ENCODE measurements around the gene NEURL1. TPM values are rescaled to one million over a fixed set of nuclear protein-coding genes. Genes with fewer than 3 reads are reported as not detected.

The NEURL1 gene
- total RNA-seq, 1 experiment from 2014 or later = 0.10 TPM

DNA sequence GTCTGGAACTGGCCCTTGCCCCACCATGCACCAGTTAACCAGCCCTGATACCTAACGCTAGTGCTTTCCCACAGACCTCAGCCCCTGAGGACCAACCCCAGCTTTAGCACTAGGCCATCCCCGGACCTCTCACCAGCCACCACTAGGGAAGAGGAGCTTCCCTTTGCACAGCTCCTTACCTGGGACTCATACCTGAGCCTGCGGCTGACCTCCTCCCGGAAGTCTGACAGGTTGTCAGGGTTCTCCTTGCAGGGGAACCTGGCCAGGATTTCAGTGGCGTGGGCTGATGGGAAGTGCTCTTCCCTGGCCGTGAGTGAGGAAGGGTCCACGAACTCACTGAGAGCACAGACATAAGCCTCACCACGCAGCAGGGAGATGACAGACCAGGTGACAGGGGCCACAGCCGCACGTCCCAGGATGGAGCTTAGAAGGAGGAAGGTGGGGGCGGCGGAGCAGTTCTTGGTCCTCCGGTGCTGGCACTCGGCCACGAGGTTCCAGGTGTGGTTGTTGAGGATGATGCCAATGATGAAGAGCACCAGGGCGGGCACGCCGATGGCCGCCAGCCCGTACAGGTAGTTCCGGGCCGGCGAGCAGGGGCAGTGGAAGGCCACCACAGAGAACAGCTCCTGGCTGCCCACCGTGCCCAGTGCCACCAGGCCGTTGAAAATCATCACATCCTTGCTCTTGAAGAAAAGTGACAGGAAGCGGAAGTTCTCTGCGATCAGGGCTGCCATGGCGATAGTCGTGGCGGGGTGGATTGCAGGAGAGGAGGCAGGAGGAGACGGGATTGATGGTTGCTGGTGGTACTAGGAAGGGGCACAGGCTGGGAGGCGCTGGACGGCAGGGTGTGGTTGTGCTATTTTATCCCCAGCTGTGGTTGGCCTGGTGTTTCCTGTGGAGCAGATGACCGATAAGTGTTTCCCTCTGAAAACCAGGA is 44.0 kb upstream of the NEURL1 start:
- Histone ChIP-seq H3K4me3 (ENCODE audit: low read depth in 2 of 2, low read length in 2 of 2) (no peak overlapping the region), H3K27me3 (ENCODE audit: control insufficient read depth, insufficient read depth, low read length) (no peaks in the 10 kb centered on the region), H3K27ac (ENCODE audit: low read length) (no peak overlapping the region), H3K36me3 (ENCODE audit: control insufficient read depth, insufficient read depth, low read length) (peaks cover 11% of the 10 kb centered on the region; the same call in 1 of the 2 replicates), H3K4me1 (ENCODE audit: control insufficient read depth, insufficient read depth, low read length) (peaks cover 17% of the 10 kb centered on the region), H3K9me3 (ENCODE audit: control insufficient read depth, insufficient read depth, low read depth, low read length) (no peaks in the 10 kb centered on the region)
- intact Hi-C loops (cut with micrococcal nuclease; ENCODE audit: unreplicated experiment) = no loop called here
- POLR2A ChIA-PET = interaction anchor here (0.6 kb wide), 1 partner anchor 41 kb away, joined by 4 read pairs; no protein-coding TSS in a partner anchor
- CTCF ChIA-PET = no interaction called here
- no TSS peak for BruUV-seq (replicated peaks)
- DNase-seq (ENCODE audit: low read depth, low spot score) (no peak), ATAC-seq (no peak)
- TF ChIP-seq CTCF (IDR thresholded peaks at IDR 0.05) (no peak), POLR2AphosphoS5 (IDR thresholded peaks at IDR 0.05; ENCODE audit: low read depth, low read length) (no peak), SIN3A (IDR thresholded peaks at IDR 0.05; ENCODE audit: borderline replicate concordance, insufficient read depth, low read depth, low read length) (no peak), TCF7L2 (IDR thresholded peaks at IDR 0.05; ENCODE audit: low read depth, low read length) (no peak)
- TF ChIP-seq, protein P1, sequence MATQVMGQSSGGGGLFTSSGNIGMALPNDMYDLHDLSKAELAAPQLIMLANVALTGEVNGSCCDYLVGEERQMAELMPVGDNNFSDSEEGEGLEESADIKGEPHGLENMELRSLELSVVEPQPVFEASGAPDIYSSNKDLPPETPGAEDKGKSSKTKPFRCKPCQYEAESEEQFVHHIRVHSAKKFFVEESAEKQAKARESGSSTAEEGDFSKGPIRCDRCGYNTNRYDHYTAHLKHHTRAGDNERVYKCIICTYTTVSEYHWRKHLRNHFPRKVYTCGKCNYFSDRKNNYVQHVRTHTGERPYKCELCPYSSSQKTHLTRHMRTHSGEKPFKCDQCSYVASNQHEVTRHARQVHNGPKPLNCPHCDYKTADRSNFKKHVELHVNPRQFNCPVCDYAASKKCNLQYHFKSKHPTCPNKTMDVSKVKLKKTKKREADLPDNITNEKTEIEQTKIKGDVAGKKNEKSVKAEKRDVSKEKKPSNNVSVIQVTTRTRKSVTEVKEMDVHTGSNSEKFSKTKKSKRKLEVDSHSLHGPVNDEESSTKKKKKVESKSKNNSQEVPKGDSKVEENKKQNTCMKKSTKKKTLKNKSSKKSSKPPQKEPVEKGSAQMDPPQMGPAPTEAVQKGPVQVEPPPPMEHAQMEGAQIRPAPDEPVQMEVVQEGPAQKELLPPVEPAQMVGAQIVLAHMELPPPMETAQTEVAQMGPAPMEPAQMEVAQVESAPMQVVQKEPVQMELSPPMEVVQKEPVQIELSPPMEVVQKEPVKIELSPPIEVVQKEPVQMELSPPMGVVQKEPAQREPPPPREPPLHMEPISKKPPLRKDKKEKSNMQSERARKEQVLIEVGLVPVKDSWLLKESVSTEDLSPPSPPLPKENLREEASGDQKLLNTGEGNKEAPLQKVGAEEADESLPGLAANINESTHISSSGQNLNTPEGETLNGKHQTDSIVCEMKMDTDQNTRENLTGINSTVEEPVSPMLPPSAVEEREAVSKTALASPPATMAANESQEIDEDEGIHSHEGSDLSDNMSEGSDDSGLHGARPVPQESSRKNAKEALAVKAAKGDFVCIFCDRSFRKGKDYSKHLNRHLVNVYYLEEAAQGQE (IDR thresholded peaks at IDR 0.05; ENCODE audit: insufficient read depth in 1 of 2, low read depth in 2 of 2, low read length in 1 of 2) = no peak
- in situ Hi-C loops (cut with HindIII; ENCODE audit: low pct_unique_long_range_greater_than_20kb, low sequenced_read_pairs) = no loop called here

GRCh38 chr10:103450201-103450695 is 43.3 kb upstream of the NEURL1 start:
- DNase-seq (ENCODE audit: low read depth, low spot score) (no peak), ATAC-seq (no peak)
- BruUV-seq (replicated peaks) = no TSS peak
- Histone ChIP-seq H3K27ac (ENCODE audit: low read length) (peak overlapping the region; percentile 62), H3K4me1 (ENCODE audit: control insufficient read depth, insufficient read depth, low read length) (peaks cover 17% of the 10 kb centered on the region), H3K27me3 (ENCODE audit: control insufficient read depth, insufficient read depth, low read length) (no peaks in the 10 kb centered on the region), H3K4me3 (ENCODE audit: low read depth in 2 of 2, low read length in 2 of 2) (peak overlapping the region in 1 of 2 experiments; percentile 46; a peak in 1 of 4 replicates), H3K36me3 (ENCODE audit: control insufficient read depth, insufficient read depth, low read length) (peaks cover 8% of the 10 kb centered on the region; the same call in 1 of the 2 replicates), H3K9me3 (ENCODE audit: control insufficient read depth, insufficient read depth, low read depth, low read length) (no peaks in the 10 kb centered on the region)
- TF ChIP-seq CTCF (IDR thresholded peaks at IDR 0.05) = no peak
- TF ChIP-seq TCF7L2 (IDR thresholded peaks at IDR 0.05; ENCODE audit: low read depth, low read length) = no peak
- TF ChIP-seq, protein P1 (IDR thresholded peaks at IDR 0.05; ENCODE audit: insufficient read depth in 1 of 2, low read depth in 2 of 2, low read length in 1 of 2) = no peak
- no peak for TF ChIP-seq POLR2AphosphoS5 (IDR thresholded peaks at IDR 0.05; ENCODE audit: low read depth, low read length)
- no peak for TF ChIP-seq SIN3A (IDR thresholded peaks at IDR 0.05; ENCODE audit: borderline replicate concordance, insufficient read depth, low read depth, low read length)
- ChIA-PET CTCF (interaction anchor here (0.7 kb wide), 1 partner anchor 35 kb away, joined by 3 read pairs; no protein-coding TSS in a partner anchor), POLR2A (interaction anchor here (0.6 kb wide), 1 partner anchor 40 kb away, joined by 4 read pairs; no protein-coding TSS in a partner anchor)
- in situ Hi-C loops (cut with HindIII; ENCODE audit: low pct_unique_long_range_greater_than_20kb, low sequenced_read_pairs) (no loop called here), intact Hi-C loops (cut with micrococcal nuclease; ENCODE audit: unreplicated experiment) (no loop called here)
